RWPE2 (cell line): ENCODE measurements around the gene TCF3.

Experiments
- ATAC-seq: fragments of 200-7000 bp; cut with Tn5 transposase; 3 replicates; pipeline ENCODE4 v1.9.1; 2021; ENCODE audit warnings: low read depth
- DNase-seq: peaks from one replicate; pipeline ENCODE4 v3.0.0-alpha.2; 2020; ENCODE audit warnings: low spot score
- H3K27ac ChIP-seq: fragments of 450-650 bp; 2 replicates; pipeline ENCODE4 v1.5.1; 2017; ENCODE audit warnings: mild to moderate bottlenecking; ENCODE audit not compliant: poor library complexity, severe bottlenecking
- H3K27me3 ChIP-seq: fragments of 250-450 bp; sonication (Bioruptor Pico); 2 replicates; pipeline ENCODE4 v1.5.1; 2021; ENCODE audit warnings: mild to moderate bottlenecking, moderate library complexity; ENCODE audit not compliant: insufficient read depth, poor library complexity, severe bottlenecking
- H3K36me3 ChIP-seq: fragments of 250-450 bp; sonication (Bioruptor Pico); 2 replicates; pipeline ENCODE4 v1.5.1; 2020; ENCODE audit warnings: low read depth, mild to moderate bottlenecking, moderate library complexity
- H3K4me1 ChIP-seq: fragments of 250-450 bp; sonication (Bioruptor Pico); 2 replicates; pipeline ENCODE4 v1.5.1; 2021; ENCODE audit warnings: mild to moderate bottlenecking, moderate library complexity; ENCODE audit not compliant: insufficient read depth, poor library complexity, severe bottlenecking
- H3K4me3 ChIP-seq: fragments of 250-450 bp; sonication (Bioruptor Pico); 2 replicates; pipeline ENCODE4 v1.5.1; 2021; ENCODE audit warnings: mild to moderate bottlenecking, moderate library complexity; ENCODE audit not compliant: severe bottlenecking
- H3K9me3 ChIP-seq: fragments of 250-450 bp; sonication (Bioruptor Pico); 2 replicates; pipeline ENCODE4 v1.5.1; 2021; ENCODE audit warnings: mild to moderate bottlenecking, moderate library complexity; ENCODE audit not compliant: severe bottlenecking
- TF ChIP-seq, protein P1 (sequence below): fragments of 450-650 bp; IDR thresholded peaks from one replicate; pipeline ENCODE4 v1.5.1; 2017; ENCODE audit warnings: mild to moderate bottlenecking, moderate library complexity; ENCODE audit not compliant: poor library complexity, severe bottlenecking

TCF3 gene

DNA sequence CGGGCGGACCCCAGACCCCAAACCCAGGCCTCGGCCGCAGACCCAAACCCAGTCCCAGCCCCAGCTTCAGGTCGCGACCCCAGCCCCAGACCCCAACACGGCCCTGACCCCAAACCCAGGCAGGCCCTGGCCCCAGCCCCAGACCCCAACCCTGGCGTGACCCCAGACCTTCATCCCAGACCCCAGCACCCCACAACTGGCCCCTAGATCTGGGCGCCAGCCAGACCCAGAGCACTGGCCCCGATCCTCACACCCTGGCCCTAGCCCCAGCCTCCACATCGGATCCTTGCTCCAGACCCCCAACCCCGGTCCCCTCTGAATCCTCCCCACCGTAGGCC lies 67.2 kb downstream of the TCF3 start:
- Histone ChIP-seq H3K9me3 (no peaks in the 10 kb centered on the region), H3K4me1 (peaks cover 22% of the 10 kb centered on the region), H3K4me3 (no peak overlapping the region), H3K36me3 (peaks cover 39% of the 10 kb centered on the region), H3K27ac (no peak overlapping the region), H3K27me3 (no peaks in the 10 kb centered on the region)
- no peak for DNase-seq
- TF ChIP-seq, protein P1, sequence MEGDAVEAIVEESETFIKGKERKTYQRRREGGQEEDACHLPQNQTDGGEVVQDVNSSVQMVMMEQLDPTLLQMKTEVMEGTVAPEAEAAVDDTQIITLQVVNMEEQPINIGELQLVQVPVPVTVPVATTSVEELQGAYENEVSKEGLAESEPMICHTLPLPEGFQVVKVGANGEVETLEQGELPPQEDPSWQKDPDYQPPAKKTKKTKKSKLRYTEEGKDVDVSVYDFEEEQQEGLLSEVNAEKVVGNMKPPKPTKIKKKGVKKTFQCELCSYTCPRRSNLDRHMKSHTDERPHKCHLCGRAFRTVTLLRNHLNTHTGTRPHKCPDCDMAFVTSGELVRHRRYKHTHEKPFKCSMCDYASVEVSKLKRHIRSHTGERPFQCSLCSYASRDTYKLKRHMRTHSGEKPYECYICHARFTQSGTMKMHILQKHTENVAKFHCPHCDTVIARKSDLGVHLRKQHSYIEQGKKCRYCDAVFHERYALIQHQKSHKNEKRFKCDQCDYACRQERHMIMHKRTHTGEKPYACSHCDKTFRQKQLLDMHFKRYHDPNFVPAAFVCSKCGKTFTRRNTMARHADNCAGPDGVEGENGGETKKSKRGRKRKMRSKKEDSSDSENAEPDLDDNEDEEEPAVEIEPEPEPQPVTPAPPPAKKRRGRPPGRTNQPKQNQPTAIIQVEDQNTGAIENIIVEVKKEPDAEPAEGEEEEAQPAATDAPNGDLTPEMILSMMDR = no peak
- no peak for ATAC-seq

DNA sequence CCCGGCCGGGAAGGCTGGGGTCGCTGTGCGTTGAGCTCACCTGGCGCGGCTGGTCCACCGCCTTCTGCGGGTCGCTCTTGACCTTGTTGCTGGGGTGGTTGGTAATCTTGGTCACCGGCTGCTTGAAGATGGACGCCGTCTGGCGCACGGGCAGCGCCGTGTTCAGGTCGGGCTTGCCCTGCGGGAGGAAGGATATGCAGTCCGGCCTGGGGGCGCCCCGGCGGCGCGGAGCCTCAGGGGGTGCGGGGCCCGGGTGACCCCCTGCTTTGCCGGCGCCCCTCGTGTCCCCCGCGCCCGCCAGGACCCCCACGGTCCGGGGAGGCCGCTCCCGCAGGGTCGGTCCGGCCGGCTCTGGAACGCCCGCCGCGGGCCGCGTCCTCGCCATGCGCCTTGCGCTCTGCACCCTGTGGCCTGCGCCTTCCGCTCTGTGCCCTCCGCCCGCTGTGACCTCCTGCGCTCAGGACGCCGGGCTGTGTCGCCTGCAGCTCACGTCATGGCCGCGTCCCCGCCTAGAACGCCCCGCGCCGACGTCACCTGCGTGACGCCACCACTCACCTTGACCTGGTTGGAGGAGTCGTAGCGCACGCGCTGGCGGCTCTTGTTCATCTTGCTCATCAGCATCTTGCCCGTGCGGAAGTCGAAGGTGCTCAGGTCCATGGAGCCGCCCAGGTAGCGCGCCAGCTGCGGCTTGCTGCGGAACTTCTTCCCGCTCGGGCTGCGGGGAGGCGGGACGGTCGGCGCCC lies 67.7 kb downstream of the TCF3 start:
- no peak for ATAC-seq
- no peak for DNase-seq
- TF ChIP-seq, protein P1 = no peak
- no peaks in the 10 kb centered on the region for H3K9me3 ChIP-seq
- no peaks in the 10 kb centered on the region for H3K27me3 ChIP-seq
- H3K36me3 ChIP-seq = peaks cover 39% of the 10 kb centered on the region
- no peak overlapping the region for H3K4me3 ChIP-seq
- H3K27ac ChIP-seq = no peak overlapping the region
- H3K4me1 ChIP-seq = peaks cover 17% of the 10 kb centered on the region

DNA sequence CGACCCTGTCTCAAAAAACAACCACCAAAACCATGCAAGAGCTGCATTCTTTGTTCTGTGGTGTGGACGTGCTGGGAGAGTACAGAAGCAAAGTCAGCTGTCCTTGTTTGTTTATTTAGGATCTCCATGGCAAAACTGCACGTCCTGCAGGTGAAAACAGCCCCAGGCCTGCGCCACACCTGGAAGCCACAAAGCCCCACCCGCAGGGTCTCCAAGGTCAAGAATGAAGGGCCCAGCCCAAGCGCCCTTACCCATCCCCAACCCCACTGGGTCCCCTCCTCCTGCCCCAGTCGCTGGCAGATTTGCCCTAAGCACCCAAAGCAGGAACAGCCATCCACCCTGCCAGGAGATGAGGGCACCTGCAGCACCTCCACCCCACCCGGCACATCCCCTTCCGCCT lies 70.2 kb downstream of the TCF3 start:
- no peaks in the 10 kb centered on the region for H3K4me1 ChIP-seq
- no peak overlapping the region for H3K4me3 ChIP-seq
- no peak for DNase-seq
- no peak overlapping the region for H3K27ac ChIP-seq
- no peak for ATAC-seq
- no peaks in the 10 kb centered on the region for H3K9me3 ChIP-seq
- peaks cover 45% of the 10 kb centered on the region for H3K36me3 ChIP-seq
- TF ChIP-seq, protein P1 = no peak
- H3K27me3 ChIP-seq = no peaks in the 10 kb centered on the region

DNA sequence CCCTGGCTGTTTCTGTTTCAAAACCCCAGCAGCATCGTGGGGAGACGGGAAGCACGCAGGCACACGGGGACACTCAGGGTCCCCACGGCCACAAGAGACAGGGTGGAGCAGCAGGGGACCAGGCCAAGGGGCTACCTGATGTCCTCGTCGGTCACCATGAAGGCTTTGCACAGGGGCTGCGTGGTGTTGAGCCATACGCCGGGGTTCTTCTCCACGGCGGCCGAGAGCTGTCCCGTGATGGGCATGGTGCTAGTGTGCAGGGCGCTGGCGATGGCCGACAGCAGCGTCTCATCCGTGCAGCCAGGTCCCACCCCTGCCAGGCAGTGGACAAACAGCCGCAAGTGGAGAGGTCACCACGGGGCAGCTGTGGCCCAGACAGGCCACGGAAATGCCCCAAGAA lies 71.5 kb downstream of the TCF3 start:
- TF ChIP-seq, protein P1 = no peak
- peaks cover 43% of the 10 kb centered on the region for H3K36me3 ChIP-seq
- no peak for DNase-seq
- no peaks in the 10 kb centered on the region for H3K9me3 ChIP-seq
- H3K27me3 ChIP-seq = no peaks in the 10 kb centered on the region
- H3K4me1 ChIP-seq = no peaks in the 10 kb centered on the region
- no peak overlapping the region for H3K4me3 ChIP-seq
- H3K27ac ChIP-seq = no peak overlapping the region
- ATAC-seq = no peak

DNA sequence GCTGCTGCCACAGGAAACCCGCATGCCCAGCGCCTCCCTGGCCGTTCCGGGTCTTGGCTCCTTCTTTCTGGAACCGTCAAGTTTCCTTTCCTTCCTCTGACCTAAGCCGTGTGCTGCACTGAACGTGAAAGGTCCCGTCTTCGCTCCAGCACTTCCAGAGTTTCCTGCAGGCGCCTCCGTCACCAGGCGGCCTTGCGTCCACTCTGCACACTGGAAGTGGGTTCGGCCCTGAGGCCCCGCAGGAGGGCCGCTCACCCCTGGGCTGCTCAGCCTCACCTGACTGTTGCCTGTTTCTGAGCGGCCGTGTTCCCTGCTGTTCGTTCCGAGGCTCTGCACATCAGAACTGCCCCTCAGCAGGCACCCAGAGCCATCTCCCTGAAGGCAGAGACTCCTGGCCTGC lies 72.0 kb downstream of the TCF3 start:
- TF ChIP-seq, protein P1 = no peak
- Histone ChIP-seq H3K9me3 (no peaks in the 10 kb centered on the region), H3K4me1 (no peaks in the 10 kb centered on the region), H3K4me3 (no peak overlapping the region), H3K27me3 (no peaks in the 10 kb centered on the region), H3K36me3 (peaks cover 41% of the 10 kb centered on the region), H3K27ac (no peak overlapping the region)
- no peak for DNase-seq
- no peak for ATAC-seq
